ENCODE data around the gene NR5A2.

Gene NR5A2

GRCh38 chr1:200128944-200129879, 101.7 kb downstream of the NR5A2 start:
- DNase-seq = peak; percentile 38

- DNase-seq = no peak
Observed at GRCh38 chr1:200130552-200130951, 103.0 kb downstream of the NR5A2 start.

DNA sequence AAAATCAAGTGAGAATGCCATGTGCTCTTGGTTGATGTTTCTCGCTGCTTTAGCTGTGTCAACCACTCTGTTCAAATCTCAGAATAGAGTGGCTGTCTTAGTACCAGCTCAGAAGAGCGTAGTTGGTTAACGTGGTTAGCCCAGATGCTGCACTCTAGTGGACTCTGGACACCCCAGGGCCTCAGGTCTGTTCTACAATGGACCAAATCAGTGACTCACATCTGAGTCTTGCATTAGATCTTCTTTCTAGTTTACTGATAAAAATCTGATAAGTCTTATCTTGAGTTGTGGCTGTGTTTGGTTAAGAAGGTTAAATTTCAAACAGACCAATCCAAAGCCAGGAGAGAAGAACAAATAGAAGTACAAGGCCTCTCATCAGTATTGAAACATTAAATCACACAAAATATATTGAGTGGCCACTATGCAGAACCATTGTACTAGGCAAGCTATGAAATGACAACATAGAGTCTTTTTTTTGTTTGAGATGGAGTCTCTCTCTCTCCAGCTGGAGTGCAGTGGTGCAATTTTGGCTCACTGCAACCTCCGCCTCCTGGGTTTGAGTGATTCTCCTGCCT, 104.1 kb downstream of the NR5A2 start:
- no peak for DNase-seq

DNA sequence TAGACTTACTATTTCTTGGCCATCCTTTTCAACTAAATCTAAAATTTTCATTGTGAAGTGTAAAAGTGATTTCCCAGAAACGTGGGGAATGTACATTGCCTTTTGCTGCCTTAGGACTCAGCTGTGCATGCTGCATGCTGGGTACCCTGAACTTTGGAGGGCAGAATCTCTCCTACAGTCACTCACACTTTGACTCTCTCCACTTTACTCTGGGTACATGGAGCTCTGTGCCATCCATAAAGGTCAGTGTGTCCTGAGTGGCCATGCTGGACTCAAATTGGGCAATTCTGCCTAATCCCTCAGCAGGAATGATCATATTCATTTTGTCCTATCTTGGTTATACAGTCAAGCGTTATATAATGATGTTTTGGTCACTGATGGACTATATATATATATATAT, 105.6 kb downstream of the NR5A2 start:
- no peak for DNase-seq

- no peak for DNase-seq
Observed at GRCh38 chr1:200134116-200134515, 106.6 kb downstream of the NR5A2 start.

- no peak for DNase-seq
Observed at GRCh38 chr1:200136384-200136783, 108.9 kb downstream of the NR5A2 start.

GRCh38 chr1:200139661-200140250, 112.2 kb downstream of the NR5A2 start:
- peak; percentile 62 for DNase-seq

GRCh38 chr1:200143347-200143746, 115.8 kb downstream of the NR5A2 start:
- no peak for DNase-seq

DNA sequence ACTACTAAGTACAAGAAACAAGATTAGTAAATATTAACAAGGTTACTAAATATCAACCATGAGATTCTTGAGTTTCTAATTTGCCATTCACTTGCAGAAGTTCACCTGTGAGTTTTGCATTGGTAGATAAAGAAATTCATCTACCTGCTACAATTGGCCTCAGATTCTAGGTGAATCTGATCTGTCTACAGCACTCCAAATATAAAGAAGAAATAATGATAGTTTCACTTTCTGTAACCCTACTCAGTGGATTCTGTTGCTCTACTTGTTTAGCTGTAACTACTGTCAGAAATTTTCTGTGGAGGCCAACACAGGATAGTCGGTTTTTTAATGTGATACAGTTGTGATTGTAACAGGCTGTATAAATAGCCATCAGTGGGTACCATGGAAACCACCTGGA, 118.6 kb downstream of the NR5A2 start:
- no peak for DNase-seq

DNA sequence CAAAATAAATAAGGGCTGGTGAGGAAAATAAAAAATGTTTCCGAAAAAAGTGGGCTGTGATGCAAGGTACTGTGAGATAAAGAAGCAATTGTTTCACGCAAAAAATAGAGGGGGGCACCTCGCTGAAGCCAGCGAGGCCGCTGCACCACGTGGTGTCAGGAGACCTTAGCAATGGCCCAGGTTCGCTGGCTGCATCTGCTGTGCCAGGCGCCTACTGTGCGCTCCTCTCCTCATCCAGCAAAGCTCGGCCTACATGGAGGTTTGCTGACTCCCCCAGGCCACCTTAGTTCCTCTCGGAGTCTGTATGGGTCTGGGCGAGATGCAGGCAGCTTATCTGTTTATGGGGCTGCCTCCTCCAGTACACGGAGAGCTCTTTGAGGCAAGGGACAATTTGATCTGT, 119.6 kb downstream of the NR5A2 start:
- DNase-seq = no peak

GRCh38 chr1:200147742-200148141, 120.2 kb downstream of the NR5A2 start:
- DNase-seq = no peak

GRCh38 chr1:200150006-200150405, 122.5 kb downstream of the NR5A2 start:
- peak; percentile 30 for DNase-seq

GRCh38 chr1:200150721-200151120, 123.2 kb downstream of the NR5A2 start:
- peak; percentile 43 for DNase-seq

DNA sequence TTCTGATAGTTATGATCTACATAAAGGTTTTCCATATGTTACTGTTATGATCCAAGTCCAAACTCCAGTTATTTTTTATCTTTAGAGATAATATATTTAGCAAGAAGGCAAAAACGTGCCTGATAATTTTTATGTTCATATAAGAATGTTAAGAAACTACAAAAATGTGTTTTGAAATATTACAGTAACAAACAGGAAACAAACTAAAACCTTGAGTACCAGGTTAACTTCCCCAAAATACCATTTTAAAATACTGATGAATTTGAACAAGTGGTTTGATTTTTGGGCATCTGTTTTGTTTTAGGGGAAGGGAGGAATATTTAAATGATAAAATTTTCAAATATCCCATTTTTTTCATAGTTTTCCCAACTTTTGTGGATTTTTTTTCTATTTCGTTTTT, 124.8 kb downstream of the NR5A2 start:
- DNase-seq = no peak

DNA sequence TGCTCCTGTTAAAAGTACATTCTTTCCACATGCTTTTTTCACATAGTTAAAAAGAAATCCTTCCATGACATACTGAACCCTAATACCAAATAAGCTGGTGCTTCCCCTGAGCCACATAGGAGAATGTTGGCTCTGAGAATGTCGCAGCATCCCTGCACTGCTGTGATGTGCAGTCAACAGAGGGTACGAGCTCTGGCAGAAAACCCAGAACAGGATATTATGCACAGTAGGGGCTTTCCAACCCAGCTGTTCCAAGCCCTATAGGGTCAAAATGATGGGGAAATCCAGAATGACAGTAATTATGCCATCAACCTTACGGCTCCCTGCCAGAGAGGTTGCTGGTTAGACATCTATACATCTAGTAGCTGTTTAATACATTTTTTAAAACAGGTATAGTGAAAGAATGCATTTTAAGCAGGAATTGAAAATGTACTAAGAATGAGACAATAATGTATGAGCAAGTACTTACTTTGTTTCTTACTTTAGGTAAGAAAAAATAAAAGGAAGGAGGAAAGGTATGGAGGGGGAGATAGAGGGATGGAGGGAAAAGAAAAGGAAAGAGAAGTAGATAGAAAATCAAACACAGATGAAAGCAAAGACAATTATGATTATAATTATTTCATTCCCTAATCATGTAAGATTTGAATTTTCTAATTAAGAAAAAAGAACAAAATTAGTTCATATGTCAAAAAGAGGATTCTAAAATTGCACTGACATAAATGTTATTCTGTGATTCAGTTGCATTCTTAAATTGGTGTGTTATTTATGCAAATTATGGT, 126.0 kb downstream of the NR5A2 start:
- peak; percentile 82 for DNase-seq

GRCh38 chr1:200154069-200154767, 126.7 kb downstream of the NR5A2 start:
- peak; percentile 87 for DNase-seq

DNA sequence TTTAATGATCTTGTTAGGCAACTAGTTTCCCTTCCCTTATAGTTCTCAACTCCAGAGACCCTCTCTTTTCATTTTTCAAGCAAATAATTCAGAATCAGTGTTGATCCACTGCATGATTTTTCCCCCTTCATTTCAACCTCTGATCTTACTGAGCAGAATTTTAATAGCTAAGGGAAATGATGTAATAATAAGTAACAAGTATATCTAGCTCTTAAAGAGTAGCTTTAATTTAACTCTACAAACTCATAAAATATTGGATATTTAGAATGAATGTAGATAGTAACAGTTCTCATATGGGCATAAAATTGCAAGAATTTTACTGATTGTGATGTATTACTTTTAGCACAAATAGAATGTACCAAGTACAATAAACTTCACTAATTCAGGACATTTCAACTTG, 130.2 kb downstream of the NR5A2 start:
- DNase-seq = no peak

GRCh38 chr1:200161801-200162200, 134.3 kb downstream of the NR5A2 start:
- DNase-seq = no peak

DNA sequence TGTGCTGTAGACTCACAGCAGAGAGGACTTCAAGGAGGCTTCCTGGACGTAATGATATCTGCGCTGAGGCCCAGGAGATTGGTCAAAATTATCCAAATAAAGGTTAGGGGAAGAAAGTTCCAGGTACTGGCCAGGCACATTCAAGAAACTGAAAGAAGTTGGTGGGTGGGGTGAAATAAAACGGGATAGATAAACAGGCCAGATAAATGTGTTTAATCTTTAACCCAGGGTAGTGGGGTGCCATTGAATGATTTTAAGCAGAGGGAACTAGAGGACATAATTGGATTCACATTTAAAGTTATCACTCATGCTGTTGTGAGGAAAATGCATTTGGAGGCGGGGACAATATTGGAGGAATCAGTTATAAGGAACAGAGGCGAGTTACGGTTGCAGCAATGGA, 134.7 kb downstream of the NR5A2 start:
- DNase-seq = no peak

- no peak for DNase-seq
Observed at GRCh38 chr1:200162877-200163276, 135.4 kb downstream of the NR5A2 start.

DNA sequence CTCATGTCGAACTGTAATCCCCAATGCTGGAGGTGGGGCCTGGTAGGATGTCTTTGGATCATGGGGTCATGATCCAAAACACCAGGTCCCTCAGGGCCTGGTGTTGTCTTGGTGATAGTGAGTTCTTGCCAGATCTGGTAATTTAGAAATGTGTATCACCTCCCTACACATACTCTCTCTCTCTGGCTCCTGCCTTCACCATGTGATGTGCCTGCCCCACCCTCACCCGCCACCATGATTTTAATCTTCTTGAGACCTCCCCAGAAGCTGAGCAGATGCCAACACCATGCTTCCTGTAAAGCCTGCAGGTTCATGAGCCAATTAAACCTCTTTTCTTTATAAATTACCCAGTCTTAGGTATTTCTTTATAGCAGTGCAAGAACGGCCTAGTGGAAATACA, 136.4 kb downstream of the NR5A2 start:
- DNase-seq = no peak

DNA sequence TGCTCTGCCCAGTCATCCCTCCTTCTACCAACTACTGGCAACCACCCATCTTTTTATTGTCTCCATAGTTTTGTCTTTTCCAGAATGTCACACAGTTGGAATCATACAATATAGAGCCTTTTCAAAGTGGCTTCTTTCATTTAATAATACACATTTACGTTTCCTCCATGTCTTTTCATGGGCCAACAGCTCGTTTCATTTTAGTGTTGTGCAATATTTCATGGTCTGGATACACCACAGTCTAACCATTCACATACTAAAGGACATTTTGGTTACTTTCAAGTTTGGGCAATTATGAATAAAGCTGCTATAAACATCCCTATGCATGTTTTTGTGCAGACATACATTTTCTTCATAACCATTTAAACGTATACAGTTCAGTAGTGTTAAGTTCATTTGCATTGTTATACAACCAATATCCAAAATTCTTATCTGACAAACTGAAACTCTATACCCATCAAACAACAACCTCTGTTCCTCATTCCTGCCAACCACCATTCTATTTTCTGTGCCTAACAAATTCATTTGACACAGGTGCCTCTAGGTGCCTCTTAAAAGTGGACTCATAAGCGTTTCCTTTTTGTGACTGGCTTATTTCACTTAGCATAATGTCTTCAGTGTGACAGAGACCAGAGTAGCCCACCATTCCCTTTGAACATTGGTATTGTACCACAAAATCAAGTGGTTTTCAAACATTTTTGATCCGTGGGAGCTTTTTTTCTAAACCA, 138.1 kb downstream of the NR5A2 start:
- no peak for DNase-seq

Data from activated CD4-positive, alpha-beta T cell treated with anti-CD3 and anti-CD28 coated beads, Interleukin-2, amount 50 U/mL, for 16 hours (primary cell).